A549 treated with AZD9567 at 1 μM for 4 hours (cell line): ENCODE results near the gene MS4A14. TPM values are rescaled to one million over a fixed set of nuclear protein-coding genes. Genes with fewer than 3 reads are reported as not detected.

Experiments used
- total RNA-seq: library from RNA; stranded (reverse); fragments of 200-300 nt; extraction: Qiagen RNA extraction; gene quantifications from 5 replicates; pipeline ENCODE4 v1.2.3, GENCODE V29; 2022; ENCODE audit not compliant: insufficient read depth

Gene MS4A14
- total RNA-seq = not detected in 5 replicates

GRCh38 chr11:60396382-60396781, at the start of gene MS4A14:
Gene MS4A14, plus strand, starts transcription at chr11:60396459. Its CDS starts 120 bp downstream, at chr11:60396579.

GRCh38 chr11:60378354-60378753, 17.9 kb upstream of the MS4A14 start, which contains the start of gene MS4A7:
Gene MS4A7, plus strand, starts transcription at chr11:60378532. Its CDS starts 4,610 bp downstream, at chr11:60383142.

GRCh38 chr11:60429272-60429671, 33.0 kb downstream of the MS4A14 start, which contains the start of gene MS4A5:
Gene MS4A5, plus strand, starts transcription at chr11:60429572. Its CDS starts 103 bp downstream, at chr11:60429675.

GRCh38 chr11:60455531-60456042, 59.3 kb downstream of the MS4A14 start, which contains the start of gene MS4A1:
Gene MS4A1, plus strand, starts transcription at chr11:60455847. Its CDS starts 6,528 bp downstream, at chr11:60462375.

Other genes starting within 250 kb of the MS4A14 start
- gene MS4A6A, start 213.4 kb upstream of the MS4A14 start, total RNA-seq = not detected in 5 replicates
- not detected in 5 replicates for gene MS4A4E, start 153.3 kb upstream of the MS4A14 start, total RNA-seq
- gene MS4A4A, start 115.8 kb upstream of the MS4A14 start, total RNA-seq = not detected in 5 replicates
- gene MS4A6E, start 69.2 kb upstream of the MS4A14 start, total RNA-seq = not detected in 5 replicates
- not detected in 5 replicates for gene MS4A7, start 17.9 kb upstream of the MS4A14 start, total RNA-seq
- not detected in 5 replicates for gene MS4A5, start 33.1 kb downstream of the MS4A14 start, total RNA-seq
- not detected in 5 replicates for gene MS4A1, start 59.4 kb downstream of the MS4A14 start, total RNA-seq
- gene MS4A12, start 96.3 kb downstream of the MS4A14 start, total RNA-seq = not detected in 5 replicates
- gene MS4A13, start 118.9 kb downstream of the MS4A14 start, total RNA-seq = not detected in 5 replicates